C1 segment of cervical spinal cord (tissue), 14 donors: ENCODE results near the gene SPSB1.

Experiments
- DNase-seq, 14 donors: peaks; one replicate each; lab custom pipeline; 2025; lab: John Stamatoyannopoulos, UW

SPSB1 gene

DNA sequence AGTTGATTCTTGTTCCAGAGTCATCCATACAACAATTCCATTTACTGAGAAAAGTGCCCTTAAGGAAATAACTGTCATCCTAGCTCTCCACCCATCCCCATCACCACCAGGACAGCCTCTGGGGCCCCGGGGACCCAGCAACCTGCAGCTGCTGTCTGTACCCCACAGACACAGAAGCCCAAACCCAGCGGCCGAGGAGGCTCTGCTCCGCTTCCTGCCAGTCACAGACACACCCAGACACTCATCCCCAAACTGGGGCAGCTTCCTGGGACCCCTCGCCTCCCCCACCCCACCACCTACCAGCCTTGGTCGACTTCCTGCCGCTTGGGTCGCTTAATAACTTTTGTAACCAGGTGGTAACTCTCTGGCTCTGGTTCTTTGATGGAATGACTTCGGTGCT lies 125.0 kb downstream of the SPSB1 start:
- no peak for DNase-seq

DNA sequence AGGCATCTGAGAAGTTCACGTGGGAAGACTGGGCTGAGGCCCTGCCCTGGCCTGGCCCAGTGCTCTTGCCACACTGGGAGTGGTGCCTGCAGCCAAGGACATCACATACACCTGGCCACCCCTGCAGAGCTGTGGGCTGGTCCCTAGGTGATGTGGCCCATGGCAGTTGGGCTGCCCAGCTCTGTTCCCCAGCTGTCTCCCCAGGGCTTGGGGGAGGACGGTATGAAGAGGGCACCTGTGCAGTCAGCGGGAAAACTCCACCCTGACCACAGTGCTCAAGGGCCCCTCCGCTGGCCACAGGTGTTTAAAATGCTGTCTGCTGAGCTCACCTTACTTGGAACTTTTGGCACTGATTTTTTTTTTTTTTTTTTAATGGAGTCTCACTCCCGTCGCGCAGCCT lies 126.2 kb downstream of the SPSB1 start:
- DNase-seq = no peak
